Endothelial cell (in vitro differentiated cells): ENCODE data around the gene LRRC56. TPM values are rescaled to one million over a fixed set of nuclear protein-coding genes. Genes with fewer than 3 reads are reported as not detected.
"Not testable (repeated sequence)": the region's sequence is repeated elsewhere in the genome, so short reads cannot be mapped to it uniquely, and the experiment has no call there.

Source experiments
- DNase-seq: peaks from one replicate; pipeline ENCODE4 v3.0.0; 2021; ENCODE audit warnings: low spot score
- H3K27ac Mint-ChIP-seq: one replicate; pipeline ENCODE4 v1.8.0; 2021; ENCODE audit warnings: mixed read lengths, inconsistent platforms; ENCODE audit not compliant: unreplicated experiment
- H3K27me3 Mint-ChIP-seq: one replicate; pipeline ENCODE4 v1.8.0; 2021; ENCODE audit warnings: mild to moderate bottlenecking, moderate library complexity, mixed read lengths, inconsistent platforms; ENCODE audit not compliant: unreplicated experiment
- H3K36me3 Mint-ChIP-seq: one replicate; pipeline ENCODE4 v1.8.0; 2021; ENCODE audit warnings: mild to moderate bottlenecking, low read depth, mixed read lengths, inconsistent platforms; ENCODE audit not compliant: unreplicated experiment
- H3K4me1 Mint-ChIP-seq: one replicate; pipeline ENCODE4 v1.8.0; 2021; ENCODE audit warnings: mild to moderate bottlenecking, mixed read lengths, inconsistent platforms; ENCODE audit not compliant: unreplicated experiment
- H3K4me3 Mint-ChIP-seq: one replicate; pipeline ENCODE4 v1.8.0; 2021; ENCODE audit warnings: mild to moderate bottlenecking, mixed read lengths, inconsistent platforms; ENCODE audit not compliant: unreplicated experiment
- H3K9me3 Mint-ChIP-seq: one replicate; pipeline ENCODE4 v1.8.0; 2021; ENCODE audit warnings: mixed read lengths, inconsistent platforms; ENCODE audit not compliant: unreplicated experiment
- CTCF ChIP-seq: fragments of 200-600 bp; sonication (generic); IDR thresholded peaks from one replicate; pipeline ENCODE4 v1.5.0; 2021; ENCODE audit warnings: antibody characterized with exemption; ENCODE audit not compliant: unreplicated experiment
- total RNA-seq: library from RNA; stranded (reverse); fragmentation: NEBNext Ultra II Directional; extraction: Animal tissue kit (Norgen Biotek cat#: 25700); gene quantifications from one replicate; pipeline ENCODE4 v1.2.1, GENCODE V29; 2021; ENCODE audit not compliant: unreplicated experiment

The LRRC56 gene
- total RNA-seq, 1 donor from 2014 or later = 2.6 TPM

GRCh38 chr11:569158-569885 lies 32.0 kb downstream of the LRRC56 start:
- Mint-ChIP-seq H3K4me3 (peak overlapping the region; percentile 79), H3K27ac (no peak overlapping the region)

GRCh38 chr11:571802-572185 lies 34.5 kb downstream of the LRRC56 start:
- Mint-ChIP-seq H3K36me3 (peaks cover 4% of the 10 kb centered on the region), H3K27me3 (peaks cover 21% of the 10 kb centered on the region), H3K27ac (no peak overlapping the region), H3K9me3 (no peaks in the 10 kb centered on the region), H3K4me1 (peaks cover 6% of the 10 kb centered on the region), H3K4me3 (no peak overlapping the region)
- DNase-seq = no peak
- TF ChIP-seq CTCF = no peak

More at GRCh38 chr11:569158-569885, 32.0 kb downstream of the LRRC56 start:
- no peak for DNase-seq
- Mint-ChIP-seq H3K9me3 (no peaks in the 10 kb centered on the region), H3K36me3 (no peaks in the 10 kb centered on the region), H3K27me3 (peaks cover 21% of the 10 kb centered on the region), H3K4me1 (no peaks in the 10 kb centered on the region)
- no peak for TF ChIP-seq CTCF

GRCh38 chr11:573146-573759 lies 35.9 kb downstream of the LRRC56 start:
- H3K4me3 Mint-ChIP-seq = no peak overlapping the region
- H3K9me3 Mint-ChIP-seq = no peaks in the 10 kb centered on the region
- peaks cover 7% of the 10 kb centered on the region for H3K36me3 Mint-ChIP-seq
- no peak overlapping the region for H3K27ac Mint-ChIP-seq
- peaks cover 19% of the 10 kb centered on the region for H3K27me3 Mint-ChIP-seq
- DNase-seq = no peak
- TF ChIP-seq CTCF = no peak
- H3K4me1 Mint-ChIP-seq = peaks cover 16% of the 10 kb centered on the region

- not testable (repeated sequence) for H3K36me3 Mint-ChIP-seq, H3K27ac Mint-ChIP-seq, DNase-seq, H3K4me3 Mint-ChIP-seq, H3K9me3 Mint-ChIP-seq
- Mint-ChIP-seq H3K27me3 (peaks cover 19% of the 10 kb centered on the region), H3K4me1 (peaks cover 16% of the 10 kb centered on the region)
Observed at GRCh38 chr11:574031-574570, 36.8 kb downstream of the LRRC56 start.

- peaks cover 21% of the 10 kb centered on the region for H3K4me1 Mint-ChIP-seq
- H3K4me3 Mint-ChIP-seq = peak overlapping the region; percentile 86
- DNase-seq = no peak
- TF ChIP-seq CTCF = no peak
- H3K27ac Mint-ChIP-seq = peak overlapping the region; percentile 58
- H3K27me3 Mint-ChIP-seq = peaks cover 17% of the 10 kb centered on the region
- no peaks in the 10 kb centered on the region for H3K9me3 Mint-ChIP-seq
- peaks cover 7% of the 10 kb centered on the region for H3K36me3 Mint-ChIP-seq
Observed at GRCh38 chr11:574632-575312, 37.4 kb downstream of the LRRC56 start.
